NCI-H1105 (cell line): ENCODE results near the gene SDF2.
"Not testable (repeated sequence)": the region's sequence is repeated elsewhere in the genome, so short reads cannot be mapped to it uniquely, and the experiment has no call there.

ENCODE experiments used
- DNase-seq: peaks from one replicate; lab custom pipeline; 2025; lab: John Stamatoyannopoulos, UW

Gene SDF2

GRCh38 chr17:28626818-28627217 lies 34.9 kb downstream of the SDF2 start:
- DNase-seq = no peak

- DNase-seq = no peak
Measured at GRCh38 chr17:28624148-28624547, 37.6 kb downstream of the SDF2 start.

- no peak for DNase-seq
Measured at GRCh38 chr17:28623696-28624095, 38.0 kb downstream of the SDF2 start.

- DNase-seq = no peak
Measured at GRCh38 chr17:28622186-28622585, 39.5 kb downstream of the SDF2 start.

GRCh38 chr17:28620010-28620409 lies 41.7 kb downstream of the SDF2 start:
- DNase-seq = no peak

- DNase-seq = no peak
Measured at GRCh38 chr17:28618464-28618863, 43.2 kb downstream of the SDF2 start.

GRCh38 chr17:28616281-28616680 lies 45.4 kb downstream of the SDF2 start:
- no peak for DNase-seq

GRCh38 chr17:28615260-28615940 lies 46.3 kb downstream of the SDF2 start:
- no peak for DNase-seq

GRCh38 chr17:28613931-28614381 lies 47.8 kb downstream of the SDF2 start, which contains the start of gene RSKR:
Gene RSKR, minus strand, starts transcription at chr17:28614185. Its CDS starts 24 bp downstream, at chr17:28614161.
- no peak for DNase-seq

GRCh38 chr17:28612936-28613872 lies 48.5 kb downstream of the SDF2 start:
- peak; percentile 11 for DNase-seq

GRCh38 chr17:28612531-28612930 lies 49.2 kb downstream of the SDF2 start:
- DNase-seq = no peak

- no peak for DNase-seq
Measured at GRCh38 chr17:28610376-28610775, 51.3 kb downstream of the SDF2 start.

- DNase-seq = not testable (repeated sequence)
Measured at GRCh38 chr17:28604031-28604430, 57.7 kb downstream of the SDF2 start.

GRCh38 chr17:28599311-28600184 lies 62.2 kb downstream of the SDF2 start:
- DNase-seq = peak; percentile 30

GRCh38 chr17:28598799-28599310 lies 62.9 kb downstream of the SDF2 start, which contains the start of gene SPAG5:
Gene SPAG5, minus strand, starts transcription at chr17:28599025. Its CDS starts 79 bp downstream, at chr17:28598946.
- peak; percentile 90 for DNase-seq

GRCh38 chr17:28598389-28598788 lies 63.3 kb downstream of the SDF2 start:
- DNase-seq = peak; percentile 43
